ENCODE measurements around the gene TACR3.
"Not testable (repeated sequence)": the region's sequence is repeated elsewhere in the genome, so short reads cannot be mapped to it uniquely, and the experiment has no call there.

TACR3 gene

GRCh38 chr4:103664436-103665075 is 55.2 kb downstream of the TACR3 start:
- TF ChIP-seq POLR2AphosphoS5 (IDR thresholded peaks at IDR 0.05; ENCODE audit: low read depth, low read length), result no peak
- TF ChIP-seq POLR2A (IDR thresholded peaks at IDR 0.05; ENCODE audit: low read depth, low read length), result no peak
- no peak for TF ChIP-seq TAF1 (IDR thresholded peaks at IDR 0.05; ENCODE audit: borderline replicate concordance, low read depth, low read length)
- FAIRE-seq (no peak), DNase-seq (ENCODE audit: insufficient read length) (no peak)

- FAIRE-seq (no peak), DNase-seq (ENCODE audit: insufficient read length) (no peak)
- TF ChIP-seq POLR2AphosphoS5 (IDR thresholded peaks at IDR 0.05; ENCODE audit: low read depth, low read length) (no peak), TAF1 (IDR thresholded peaks at IDR 0.05; ENCODE audit: borderline replicate concordance, low read depth, low read length) (no peak), POLR2A (IDR thresholded peaks at IDR 0.05; ENCODE audit: low read depth, low read length) (no peak)
Measured at GRCh38 chr4:103648541-103648940, 71.2 kb downstream of the TACR3 start.

DNA sequence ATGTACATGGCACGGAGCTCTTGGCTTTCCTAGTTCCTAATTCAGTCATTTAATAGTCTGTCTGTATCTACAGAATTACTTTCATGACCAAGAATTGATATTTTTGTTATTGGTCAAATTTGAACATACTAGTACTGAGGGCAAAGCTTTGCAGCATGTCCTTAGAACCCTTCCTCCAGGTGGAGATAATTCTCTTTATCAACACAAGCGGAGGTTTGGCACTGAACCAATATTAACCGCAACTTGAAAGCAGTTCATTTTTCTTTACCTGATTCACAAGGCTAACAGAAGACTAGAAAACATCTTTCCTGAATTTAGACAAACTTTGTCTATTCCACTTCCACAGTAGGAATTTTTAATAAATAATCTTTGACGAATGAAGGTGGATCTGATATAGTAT is 73.8 kb downstream of the TACR3 start:
- no peak for TF ChIP-seq POLR2A (IDR thresholded peaks at IDR 0.05; ENCODE audit: low read depth, low read length)
- no peak for TF ChIP-seq TAF1 (IDR thresholded peaks at IDR 0.05; ENCODE audit: borderline replicate concordance, low read depth, low read length)
- no peak for TF ChIP-seq POLR2AphosphoS5 (IDR thresholded peaks at IDR 0.05; ENCODE audit: low read depth, low read length)
- FAIRE-seq, result no peak
- DNase-seq (ENCODE audit: insufficient read length), result no peak

DNA sequence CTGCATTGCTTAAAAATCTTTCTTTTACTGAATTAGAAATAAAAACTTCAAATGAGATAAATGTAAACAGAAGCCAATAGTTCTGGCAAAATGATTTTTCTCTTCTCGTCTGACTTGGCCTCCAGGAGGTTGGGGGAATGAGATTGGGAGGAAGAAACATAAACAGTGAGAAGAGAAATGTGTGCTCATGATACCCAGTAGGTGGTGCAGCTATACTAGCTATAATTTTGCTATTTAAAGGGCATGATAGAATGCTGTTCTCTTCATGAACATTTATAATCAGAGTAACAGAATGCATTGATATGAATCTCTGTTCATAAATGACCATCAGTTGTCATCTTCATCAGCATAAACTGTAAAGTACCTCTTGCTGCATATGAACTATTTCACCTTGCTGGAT is 85.5 kb downstream of the TACR3 start:
- DNase-seq (ENCODE audit: insufficient read length), result no peak
- FAIRE-seq, result no peak
- TF ChIP-seq POLR2A (IDR thresholded peaks at IDR 0.05; ENCODE audit: low read depth, low read length) (no peak), POLR2AphosphoS5 (IDR thresholded peaks at IDR 0.05; ENCODE audit: low read depth, low read length) (no peak), TAF1 (IDR thresholded peaks at IDR 0.05; ENCODE audit: borderline replicate concordance, low read depth, low read length) (no peak)

GRCh38 chr4:103626296-103626695 is 93.5 kb downstream of the TACR3 start:
- FAIRE-seq (no peak), DNase-seq (ENCODE audit: insufficient read length) (no peak)
- TF ChIP-seq POLR2AphosphoS5 (IDR thresholded peaks at IDR 0.05; ENCODE audit: low read depth, low read length) (no peak), TAF1 (IDR thresholded peaks at IDR 0.05; ENCODE audit: borderline replicate concordance, low read depth, low read length) (no peak), POLR2A (IDR thresholded peaks at IDR 0.05; ENCODE audit: low read depth, low read length) (no peak)

- FAIRE-seq, result no peak
- no peak for TF ChIP-seq POLR2AphosphoS5 (IDR thresholded peaks at IDR 0.05; ENCODE audit: low read depth, low read length)
- no peak for TF ChIP-seq POLR2A (IDR thresholded peaks at IDR 0.05; ENCODE audit: low read depth, low read length)
- no peak for TF ChIP-seq TAF1 (IDR thresholded peaks at IDR 0.05; ENCODE audit: borderline replicate concordance, low read depth, low read length)
- DNase-seq (ENCODE audit: insufficient read length), result no peak
Measured at GRCh38 chr4:103591841-103592240, 127.9 kb downstream of the TACR3 start.

GRCh38 chr4:103567591-103567990 is 152.2 kb downstream of the TACR3 start:
- no peak for FAIRE-seq
- no peak for DNase-seq (ENCODE audit: insufficient read length)
- TF ChIP-seq POLR2A (IDR thresholded peaks at IDR 0.05; ENCODE audit: low read depth, low read length), result no peak
- TF ChIP-seq TAF1 (IDR thresholded peaks at IDR 0.05; ENCODE audit: borderline replicate concordance, low read depth, low read length), result no peak
- no peak for TF ChIP-seq POLR2AphosphoS5 (IDR thresholded peaks at IDR 0.05; ENCODE audit: low read depth, low read length)

DNA sequence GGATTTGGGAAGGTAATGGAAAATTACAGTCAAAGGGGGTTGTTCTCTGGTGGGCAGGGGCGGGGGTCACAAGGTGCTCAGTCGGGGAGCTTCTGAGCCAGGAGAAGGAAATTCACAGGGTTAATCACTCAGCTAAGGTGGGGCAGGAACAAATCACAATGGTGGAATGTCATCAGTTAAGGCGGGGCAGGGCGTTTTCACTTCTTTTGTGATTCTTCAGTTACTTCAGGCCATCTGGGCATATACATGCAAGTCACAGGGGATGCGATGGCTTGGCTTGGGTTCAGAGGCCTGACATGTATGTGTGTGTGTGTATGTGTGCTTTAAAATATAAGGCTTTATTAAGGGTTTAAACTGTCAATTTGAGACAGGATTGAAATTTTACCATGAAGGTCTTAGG is 160.6 kb downstream of the TACR3 start:
- not testable (repeated sequence) for DNase-seq (ENCODE audit: insufficient read length); FAIRE-seq

Data from GM12892 (cell line).